PFSK-1 (cell line): Measurements from ENCODE around the gene ULK3. TPM values are rescaled to one million over a fixed set of nuclear protein-coding genes. Genes with fewer than 3 reads are reported as not detected.

Experiments
- FOXP2 ChIP-seq: optimal IDR thresholded peaks from 2 replicates; pipeline ENCODE3; 2011; ENCODE audit warnings: borderline replicate concordance, control low read depth, inconsistent platforms; ENCODE audit not compliant: insufficient read depth; ENCODE audit errors: extremely low read length, extremely low read depth
- POLR2AphosphoS5 ChIP-seq: IDR thresholded peaks from 2 replicates; pipeline ENCODE4 v1.6.1; 2012; ENCODE audit warnings: low read depth, mild to moderate bottlenecking, control low read depth, low read length, moderate library complexity
- SIN3A ChIP-seq: IDR thresholded peaks from 2 replicates; pipeline ENCODE4 v1.6.1; 2012; ENCODE audit warnings: mild to moderate bottlenecking, low read length, moderate library complexity, borderline replicate concordance; ENCODE audit not compliant: insufficient read depth
- TAF1 ChIP-seq: IDR thresholded peaks from 2 replicates; pipeline ENCODE4 v1.6.1; 2012; ENCODE audit warnings: low read length, control low read depth, borderline replicate concordance; ENCODE audit not compliant: insufficient read depth
- polyA plus RNA-seq: library from polyadenylated mRNA; unstranded; fragments of >200 nt; gene quantifications from one replicate; pipeline ENCODE4 v1.2.1, GENCODE V29; 2012; ENCODE audit warnings: low read depth, missing spikeins; ENCODE audit not compliant: insufficient read length
- TF ChIP-seq, protein P1 (sequence below), 2 experiments: IDR thresholded peaks; 2 replicates each; pipeline versions ENCODE4 v1.6.1 to v1.8.0; 2011 to 2012; ENCODE audit warnings: low read depth in 2 of 2, low read length in 2 of 2, control low read depth in 1 of 2, inconsistent platforms in 1 of 2, mild to moderate bottlenecking in 1 of 2, moderate library complexity in 1 of 2; ENCODE audit not compliant: insufficient read depth in 1 of 2

ULK3 gene, protein sequence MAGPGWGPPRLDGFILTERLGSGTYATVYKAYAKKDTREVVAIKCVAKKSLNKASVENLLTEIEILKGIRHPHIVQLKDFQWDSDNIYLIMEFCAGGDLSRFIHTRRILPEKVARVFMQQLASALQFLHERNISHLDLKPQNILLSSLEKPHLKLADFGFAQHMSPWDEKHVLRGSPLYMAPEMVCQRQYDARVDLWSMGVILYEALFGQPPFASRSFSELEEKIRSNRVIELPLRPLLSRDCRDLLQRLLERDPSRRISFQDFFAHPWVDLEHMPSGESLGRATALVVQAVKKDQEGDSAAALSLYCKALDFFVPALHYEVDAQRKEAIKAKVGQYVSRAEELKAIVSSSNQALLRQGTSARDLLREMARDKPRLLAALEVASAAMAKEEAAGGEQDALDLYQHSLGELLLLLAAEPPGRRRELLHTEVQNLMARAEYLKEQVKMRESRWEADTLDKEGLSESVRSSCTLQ
- polyA plus RNA-seq, result 38.8 TPM

DNA sequence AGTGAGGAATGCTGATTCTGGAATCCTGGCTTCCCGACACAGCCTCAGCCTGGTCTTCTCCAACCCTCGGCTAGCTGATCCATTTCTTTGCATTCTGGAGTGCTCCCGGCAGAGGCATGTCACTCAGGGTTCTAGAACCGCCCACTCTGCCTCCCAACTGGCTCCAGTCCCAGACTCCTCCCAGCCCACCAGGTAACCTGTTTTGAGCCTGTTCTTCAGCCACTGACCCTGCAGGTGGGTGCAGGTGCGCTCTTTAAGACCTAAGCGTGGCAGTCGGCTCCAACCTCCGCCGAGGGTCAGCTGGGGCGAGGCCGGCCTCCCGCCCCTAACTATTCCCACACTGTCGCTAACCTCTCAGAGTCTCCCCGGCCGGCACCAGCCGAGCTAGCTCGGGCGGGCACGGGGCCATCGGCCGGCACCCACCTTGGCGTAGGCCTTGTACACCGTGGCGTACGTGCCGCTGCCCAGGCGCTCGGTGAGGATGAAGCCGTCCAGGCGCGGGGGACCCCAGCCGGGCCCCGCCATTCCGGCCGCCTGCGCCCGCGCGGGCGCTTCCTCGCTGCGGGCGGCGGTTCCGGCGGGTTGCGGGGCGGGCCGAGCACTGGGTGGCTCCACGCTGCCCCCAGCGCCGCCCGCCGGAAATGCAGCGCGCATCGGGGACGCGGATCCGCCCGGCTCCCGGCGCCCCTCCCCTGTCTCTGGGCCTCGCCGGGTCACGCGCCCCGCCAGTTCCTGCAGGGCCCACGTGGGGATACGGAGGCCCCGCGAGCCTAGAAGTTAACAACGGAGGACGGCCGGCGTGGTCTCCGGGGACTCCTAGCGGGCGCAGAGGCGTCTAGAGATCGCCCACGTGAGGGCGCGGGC is at the start of gene ULK3:
TSS of gene ULK3 (minus strand) at position 576 of the 864 bp plus-strand sequence. CDS start at position 525, 51 bp downstream.
- TF ChIP-seq TAF1, result peak; percentile 56; the same call in 1 of the 2 replicates
- peak; percentile 73 for TF ChIP-seq POLR2AphosphoS5
- peak; percentile 65; the same call in 1 of the 2 replicates for TF ChIP-seq SIN3A
- peak; percentile 85 for TF ChIP-seq FOXP2
- TF ChIP-seq, protein P1, sequence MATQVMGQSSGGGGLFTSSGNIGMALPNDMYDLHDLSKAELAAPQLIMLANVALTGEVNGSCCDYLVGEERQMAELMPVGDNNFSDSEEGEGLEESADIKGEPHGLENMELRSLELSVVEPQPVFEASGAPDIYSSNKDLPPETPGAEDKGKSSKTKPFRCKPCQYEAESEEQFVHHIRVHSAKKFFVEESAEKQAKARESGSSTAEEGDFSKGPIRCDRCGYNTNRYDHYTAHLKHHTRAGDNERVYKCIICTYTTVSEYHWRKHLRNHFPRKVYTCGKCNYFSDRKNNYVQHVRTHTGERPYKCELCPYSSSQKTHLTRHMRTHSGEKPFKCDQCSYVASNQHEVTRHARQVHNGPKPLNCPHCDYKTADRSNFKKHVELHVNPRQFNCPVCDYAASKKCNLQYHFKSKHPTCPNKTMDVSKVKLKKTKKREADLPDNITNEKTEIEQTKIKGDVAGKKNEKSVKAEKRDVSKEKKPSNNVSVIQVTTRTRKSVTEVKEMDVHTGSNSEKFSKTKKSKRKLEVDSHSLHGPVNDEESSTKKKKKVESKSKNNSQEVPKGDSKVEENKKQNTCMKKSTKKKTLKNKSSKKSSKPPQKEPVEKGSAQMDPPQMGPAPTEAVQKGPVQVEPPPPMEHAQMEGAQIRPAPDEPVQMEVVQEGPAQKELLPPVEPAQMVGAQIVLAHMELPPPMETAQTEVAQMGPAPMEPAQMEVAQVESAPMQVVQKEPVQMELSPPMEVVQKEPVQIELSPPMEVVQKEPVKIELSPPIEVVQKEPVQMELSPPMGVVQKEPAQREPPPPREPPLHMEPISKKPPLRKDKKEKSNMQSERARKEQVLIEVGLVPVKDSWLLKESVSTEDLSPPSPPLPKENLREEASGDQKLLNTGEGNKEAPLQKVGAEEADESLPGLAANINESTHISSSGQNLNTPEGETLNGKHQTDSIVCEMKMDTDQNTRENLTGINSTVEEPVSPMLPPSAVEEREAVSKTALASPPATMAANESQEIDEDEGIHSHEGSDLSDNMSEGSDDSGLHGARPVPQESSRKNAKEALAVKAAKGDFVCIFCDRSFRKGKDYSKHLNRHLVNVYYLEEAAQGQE (IDR thresholded peaks at IDR 0.05; ENCODE audit: insufficient read depth in 1 of 2, low read depth in 2 of 2, low read length in 2 of 2), result 0 out of 4 replicates have a peak, but pooled peaks have one; percentile 7 to 35

DNA sequence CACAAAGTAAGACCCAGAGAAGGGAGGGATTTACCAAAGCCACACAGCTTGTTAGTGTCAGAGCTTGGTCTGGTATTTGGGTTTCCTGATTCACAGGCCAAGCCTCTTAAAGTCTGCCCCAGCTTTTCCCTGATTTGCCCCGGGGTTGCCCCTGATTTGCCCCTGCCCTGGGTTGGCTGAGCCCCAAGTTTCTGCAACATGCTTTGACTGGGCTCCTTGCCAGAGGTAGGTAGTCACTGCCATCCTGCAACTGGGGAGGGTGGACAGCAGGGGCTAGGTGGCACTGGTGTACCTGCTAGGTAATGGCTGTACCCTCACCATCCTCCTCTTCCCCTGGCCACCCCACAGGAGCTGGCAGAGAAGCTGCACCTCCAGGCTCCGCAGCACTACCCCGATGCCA is 49.4 kb upstream of the ULK3 start:
- TF ChIP-seq POLR2AphosphoS5 (no peak), TAF1 (no peak), SIN3A (no peak), FOXP2 (no peak)
- TF ChIP-seq, protein P1 (IDR thresholded peaks at IDR 0.05; ENCODE audit: insufficient read depth in 1 of 2, low read depth in 2 of 2, low read length in 2 of 2), result no peak

DNA sequence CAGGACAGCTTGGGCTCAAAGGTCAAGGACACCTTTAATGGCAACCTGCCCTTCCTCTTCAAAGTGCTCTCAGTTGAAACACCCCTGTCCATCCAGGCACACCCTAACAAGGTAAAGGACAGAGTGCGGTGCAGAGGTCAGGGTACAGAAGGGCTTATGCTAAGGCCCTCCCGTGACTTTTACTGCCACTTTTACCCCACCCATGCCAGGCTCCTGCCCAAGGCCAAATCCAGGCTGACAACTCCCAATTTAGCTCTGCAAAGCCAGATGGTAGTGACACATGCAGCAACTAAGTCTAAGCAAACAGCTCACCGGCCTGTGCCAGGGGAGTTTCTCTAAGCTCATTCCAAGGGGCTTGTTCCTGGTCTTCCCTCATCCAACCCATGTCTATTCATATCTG is 48.5 kb upstream of the ULK3 start:
- no peak for TF ChIP-seq POLR2AphosphoS5
- no peak for TF ChIP-seq FOXP2
- TF ChIP-seq TAF1, result no peak
- TF ChIP-seq SIN3A, result no peak
- TF ChIP-seq, protein P1 (IDR thresholded peaks at IDR 0.05; ENCODE audit: insufficient read depth in 1 of 2, low read depth in 2 of 2, low read length in 2 of 2), result no peak

DNA sequence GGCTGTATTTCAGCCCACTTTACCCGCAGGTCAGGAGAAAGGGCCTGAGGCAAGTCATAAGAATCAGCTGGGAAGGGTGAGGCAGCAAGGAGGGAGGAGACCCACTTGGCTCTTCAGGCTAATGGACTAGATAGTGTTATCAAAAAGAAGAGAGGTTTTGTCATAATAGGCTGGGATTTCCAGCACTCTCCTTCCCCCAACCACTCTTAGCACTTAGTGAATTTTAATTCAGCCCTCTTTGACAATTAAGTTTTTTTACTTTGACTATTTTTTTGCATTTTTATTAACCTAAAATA is 47.7 kb upstream of the ULK3 start:
- TF ChIP-seq POLR2AphosphoS5 (no peak), TAF1 (no peak), FOXP2 (no peak), SIN3A (no peak)
- TF ChIP-seq, protein P1 (IDR thresholded peaks at IDR 0.05; ENCODE audit: insufficient read depth in 1 of 2, low read depth in 2 of 2, low read length in 2 of 2), result no peak
